ENCODE measurements around the gene NUDT1.

The NUDT1 gene

GRCh38 chr7:2219136-2219535 is 22.9 kb upstream of the NUDT1 start:
- Histone ChIP-seq H4K12ac (ENCODE audit: low read depth, low read length) (no peak overlapping the region), H3K27me3 (ENCODE audit: insufficient read depth, low read length) (no peaks in the 10 kb centered on the region), H3K9ac (ENCODE audit: low read length) (no peak overlapping the region), H3K79me1 (ENCODE audit: low read length) (no peaks in the 10 kb centered on the region), H3K9me3 (ENCODE audit: insufficient read depth, low read depth, low read length) (peaks cover 4% of the 10 kb centered on the region), H2BK12ac (ENCODE audit: low read length) (no peak overlapping the region), H3K14ac (ENCODE audit: low read length) (no peak overlapping the region), H2BK5ac (ENCODE audit: low read depth, low read length, poor library complexity) (no peak overlapping the region), H3K23ac (ENCODE audit: low read length) (no peak overlapping the region), H3K4me2 (ENCODE audit: low read length) (no peak overlapping the region), H4K91ac (ENCODE audit: low read depth, low read length) (no peak overlapping the region), H3K27ac (ENCODE audit: low read depth, low read length) (no peak overlapping the region), H3K4me3 (ENCODE audit: low read depth, low read length) (no peak overlapping the region), H3K18ac (ENCODE audit: low read length) (no peak overlapping the region), H4K8ac (ENCODE audit: low read depth, low read length) (no peak overlapping the region), H3K79me2 (ENCODE audit: control insufficient read depth, insufficient read depth, low read length, poor library complexity) (no peaks in the 10 kb centered on the region), H3K4ac (ENCODE audit: low read depth, low read length) (no peak overlapping the region), H2AK5ac (ENCODE audit: low read length) (no peak overlapping the region), H3K4me1 (ENCODE audit: control insufficient read depth in 1 of 2, insufficient read depth in 2 of 2, low read length in 2 of 2) (no peaks in the 10 kb centered on the region), H2AFZ (ENCODE audit: insufficient read depth, low read length, poor library complexity) (no peak overlapping the region), H3K36me3 (ENCODE audit: control insufficient read depth in 1 of 2, insufficient read depth in 2 of 2, low read length in 2 of 2) (peaks cover 77 to 81% of the 10 kb centered on the region in 2 experiments), H2BK120ac (ENCODE audit: insufficient read depth, low read length, poor library complexity) (no peak overlapping the region)
- WGBS (ENCODE audit: extremely low coverage, insufficient coverage, insufficient read length) = no CpG with 5 or more reads among the region's 15 CpGs
- DNase-seq = no peak

- Histone ChIP-seq H4K8ac (ENCODE audit: low read depth, low read length) (no peak overlapping the region), H3K23ac (ENCODE audit: low read length) (no peak overlapping the region), H2AFZ (ENCODE audit: insufficient read depth, low read length, poor library complexity) (no peak overlapping the region), H2BK120ac (ENCODE audit: insufficient read depth, low read length, poor library complexity) (no peak overlapping the region), H3K4me3 (ENCODE audit: low read depth, low read length) (no peak overlapping the region), H4K91ac (ENCODE audit: low read depth, low read length) (no peak overlapping the region), H3K79me1 (ENCODE audit: low read length) (no peaks in the 10 kb centered on the region), H3K27ac (ENCODE audit: low read depth, low read length) (no peak overlapping the region), H2AK5ac (ENCODE audit: low read length) (no peak overlapping the region), H3K36me3 (ENCODE audit: control insufficient read depth in 1 of 2, insufficient read depth in 2 of 2, low read length in 2 of 2) (peaks cover 77 to 81% of the 10 kb centered on the region in 2 experiments), H3K4me2 (ENCODE audit: low read length) (no peak overlapping the region), H2BK5ac (ENCODE audit: low read depth, low read length, poor library complexity) (no peak overlapping the region), H3K9ac (ENCODE audit: low read length) (no peak overlapping the region), H3K27me3 (ENCODE audit: insufficient read depth, low read length) (no peaks in the 10 kb centered on the region), H4K12ac (ENCODE audit: low read depth, low read length) (no peak overlapping the region), H2BK12ac (ENCODE audit: low read length) (no peak overlapping the region), H3K14ac (ENCODE audit: low read length) (no peak overlapping the region), H3K4me1 (ENCODE audit: control insufficient read depth in 1 of 2, insufficient read depth in 2 of 2, low read length in 2 of 2) (no peaks in the 10 kb centered on the region), H3K9me3 (ENCODE audit: insufficient read depth, low read depth, low read length) (peaks cover 4% of the 10 kb centered on the region), H3K79me2 (ENCODE audit: control insufficient read depth, insufficient read depth, low read length, poor library complexity) (no peaks in the 10 kb centered on the region), H3K18ac (ENCODE audit: low read length) (no peak overlapping the region), H3K4ac (ENCODE audit: low read depth, low read length) (no peak overlapping the region)
- DNase-seq = no peak
- no CpG with 5 or more reads among the region's 8 CpGs for WGBS (ENCODE audit: extremely low coverage, insufficient coverage, insufficient read length)
Measured at GRCh38 chr7:2219606-2220005, 22.4 kb upstream of the NUDT1 start.

GRCh38 chr7:2220030-2220429 is 22.0 kb upstream of the NUDT1 start:
- H3K4ac ChIP-seq (ENCODE audit: low read depth, low read length) = no peak overlapping the region
- no peak overlapping the region for H2AFZ ChIP-seq (ENCODE audit: insufficient read depth, low read length, poor library complexity)
- no peak overlapping the region for H3K4me3 ChIP-seq (ENCODE audit: low read depth, low read length)
- no peak overlapping the region for H3K14ac ChIP-seq (ENCODE audit: low read length)
- H3K4me2 ChIP-seq (ENCODE audit: low read length) = no peak overlapping the region
- H3K9me3 ChIP-seq (ENCODE audit: insufficient read depth, low read depth, low read length) = peaks cover 2% of the 10 kb centered on the region
- H3K27ac ChIP-seq (ENCODE audit: low read depth, low read length) = no peak overlapping the region
- no peak overlapping the region for H4K91ac ChIP-seq (ENCODE audit: low read depth, low read length)
- H2AK5ac ChIP-seq (ENCODE audit: low read length) = no peak overlapping the region
- H2BK12ac ChIP-seq (ENCODE audit: low read length) = no peak overlapping the region
- H2BK120ac ChIP-seq (ENCODE audit: insufficient read depth, low read length, poor library complexity) = no peak overlapping the region
- no peak overlapping the region for H3K18ac ChIP-seq (ENCODE audit: low read length)
- no peaks in the 10 kb centered on the region for H3K4me1 ChIP-seq (ENCODE audit: control insufficient read depth in 1 of 2, insufficient read depth in 2 of 2, low read length in 2 of 2)
- no peak overlapping the region for H4K12ac ChIP-seq (ENCODE audit: low read depth, low read length)
- H3K27me3 ChIP-seq (ENCODE audit: insufficient read depth, low read length) = no peaks in the 10 kb centered on the region
- no CpG with 5 or more reads among the region's 19 CpGs for WGBS (ENCODE audit: extremely low coverage, insufficient coverage, insufficient read length)
- no peak overlapping the region for H3K23ac ChIP-seq (ENCODE audit: low read length)
- peaks cover 79 to 83% of the 10 kb centered on the region in 2 experiments for H3K36me3 ChIP-seq (ENCODE audit: control insufficient read depth in 1 of 2, insufficient read depth in 2 of 2, low read length in 2 of 2)
- no peaks in the 10 kb centered on the region for H3K79me2 ChIP-seq (ENCODE audit: control insufficient read depth, insufficient read depth, low read length, poor library complexity)
- H2BK5ac ChIP-seq (ENCODE audit: low read depth, low read length, poor library complexity) = no peak overlapping the region
- DNase-seq = no peak
- H4K8ac ChIP-seq (ENCODE audit: low read depth, low read length) = no peak overlapping the region
- no peaks in the 10 kb centered on the region for H3K79me1 ChIP-seq (ENCODE audit: low read length)
- H3K9ac ChIP-seq (ENCODE audit: low read length) = no peak overlapping the region

GRCh38 chr7:2220506-2220905 is 21.5 kb upstream of the NUDT1 start:
- H3K14ac ChIP-seq (ENCODE audit: low read length) = no peak overlapping the region
- no peak overlapping the region for H2BK12ac ChIP-seq (ENCODE audit: low read length)

More at GRCh38 chr7:2220506-2220905, 21.5 kb upstream of the NUDT1 start:
- H2AK5ac ChIP-seq (ENCODE audit: low read length) = no peak overlapping the region
- H3K9ac ChIP-seq (ENCODE audit: low read length) = no peak overlapping the region
- H3K18ac ChIP-seq (ENCODE audit: low read length) = no peak overlapping the region
- H3K27me3 ChIP-seq (ENCODE audit: insufficient read depth, low read length) = no peaks in the 10 kb centered on the region
- H3K23ac ChIP-seq (ENCODE audit: low read length) = no peak overlapping the region
- no peak overlapping the region for H3K4me2 ChIP-seq (ENCODE audit: low read length)
- no CpG with 5 or more reads among the region's 16 CpGs for WGBS (ENCODE audit: extremely low coverage, insufficient coverage, insufficient read length)
- no peak overlapping the region for H2AFZ ChIP-seq (ENCODE audit: insufficient read depth, low read length, poor library complexity)
- no peak overlapping the region for H3K4me3 ChIP-seq (ENCODE audit: low read depth, low read length)
- no peak overlapping the region for H4K8ac ChIP-seq (ENCODE audit: low read depth, low read length)
- H3K4me1 ChIP-seq (ENCODE audit: control insufficient read depth in 1 of 2, insufficient read depth in 2 of 2, low read length in 2 of 2) = no peaks in the 10 kb centered on the region
- no peak overlapping the region for H4K12ac ChIP-seq (ENCODE audit: low read depth, low read length)
- no peak overlapping the region for H2BK120ac ChIP-seq (ENCODE audit: insufficient read depth, low read length, poor library complexity)
- H3K4ac ChIP-seq (ENCODE audit: low read depth, low read length) = no peak overlapping the region
- H2BK5ac ChIP-seq (ENCODE audit: low read depth, low read length, poor library complexity) = no peak overlapping the region
- peaks cover 3% of the 10 kb centered on the region for H3K9me3 ChIP-seq (ENCODE audit: insufficient read depth, low read depth, low read length)
- H3K79me2 ChIP-seq (ENCODE audit: control insufficient read depth, insufficient read depth, low read length, poor library complexity) = no peaks in the 10 kb centered on the region
- H3K36me3 ChIP-seq (ENCODE audit: control insufficient read depth in 1 of 2, insufficient read depth in 2 of 2, low read length in 2 of 2) = peaks cover 81 to 85% of the 10 kb centered on the region in 2 experiments
- H3K79me1 ChIP-seq (ENCODE audit: low read length) = no peaks in the 10 kb centered on the region
- no peak for DNase-seq
- no peak overlapping the region for H4K91ac ChIP-seq (ENCODE audit: low read depth, low read length)
- no peak overlapping the region for H3K27ac ChIP-seq (ENCODE audit: low read depth, low read length)

All from trophoblast cell (in vitro differentiated cells and primary cell).